Muscle of back (tissue), 11 donors: ENCODE data around the gene ZFP91. TPM values are rescaled to one million over a fixed set of nuclear protein-coding genes. Genes with fewer than 3 reads are reported as not detected.

Experiments
- DNase-seq, 3 donors: peaks; one replicate each; pipeline versions ENCODE4 v3.0.0 to v3.0.0-alpha.2; 2013
- polyA plus RNA-seq, 10 donors: library from polyadenylated mRNA; unstranded; fragments of 120-200 nt; gene quantifications; one replicate each; pipeline ENCODE4 v1.2.1, GENCODE V29; 2013; ENCODE audit not compliant: insufficient read length in 10 of 10

Gene ZFP91
- polyA plus RNA-seq, 10 donors = 37.1 to 48.6 (median 43.2) TPM

GRCh38 chr11:58656348-58656747 is 77.5 kb downstream of the ZFP91 start:
- no peak for DNase-seq

GRCh38 chr11:58658623-58659022 is 79.8 kb downstream of the ZFP91 start:
- DNase-seq = no peak

GRCh38 chr11:58659404-58659803 is 80.5 kb downstream of the ZFP91 start:
- DNase-seq = no peak

- no peak for DNase-seq
Observed at GRCh38 chr11:58659910-58660570, 81.2 kb downstream of the ZFP91 start.

Other genes starting within 250 kb of the ZFP91 start
- gene OR5B17, start 220.0 kb upstream of the ZFP91 start, polyA plus RNA-seq = not detected
- not detected for gene OR5B3, start 172.2 kb upstream of the ZFP91 start, polyA plus RNA-seq
- gene OR5B2, start 150.9 kb upstream of the ZFP91 start, polyA plus RNA-seq = not detected
- gene OR5B12, start 136.8 kb upstream of the ZFP91 start, polyA plus RNA-seq = not detected
- not detected for gene OR5B21, start 71.0 kb upstream of the ZFP91 start, polyA plus RNA-seq
- gene LPXN, start 3.2 kb upstream of the ZFP91 start, polyA plus RNA-seq = 1 to 10 TPM; 2.6 to 6.6 (median 4.2) TPM
- gene CNTF, start 43.6 kb downstream of the ZFP91 start, polyA plus RNA-seq = 1 to 10 TPM in 1 of 10 donors, under 1 TPM in 9; 0.52 to 1.0 (median 0.71) TPM
- gene GLYAT, start 152.9 kb downstream of the ZFP91 start, polyA plus RNA-seq = not detected